DOHH2 (cell line): ENCODE results near the gene NFKBIZ.

Experiments used
- CTCF ChIP-seq: fragments of 200-600 bp; sonication (generic); IDR thresholded peaks from one replicate; pipeline ENCODE4 v1.5.1; 2014; ENCODE audit warnings: antibody characterized with exemption, mild to moderate bottlenecking, low read depth, low read length; ENCODE audit not compliant: poor library complexity, severe bottlenecking
- EZH2phosphoT487 ChIP-seq: fragments of 200-600 bp; sonication (generic); IDR thresholded peaks from 2 replicates; pipeline ENCODE4 v1.6.1; 2017; ENCODE audit warnings: borderline replicate concordance, mild to moderate bottlenecking, antibody characterized with exemption, low read length, moderate library complexity, mixed read lengths

- TF ChIP-seq CTCF, result no peak
- no peak for TF ChIP-seq EZH2phosphoT487
Observed at GRCh38 chr3:101867996-101868395, 18.7 kb downstream of the NFKBIZ start.
